Stimulated activated CD8-positive, alpha-beta memory T cell treated with anti-CD3 and anti-CD28 coated beads, Interleukin-12 subunit alpha, Interleukin-12 subunit beta, amount 100 ng/mL, for 24 hours (primary cell): Measurements from ENCODE around the gene CACNA1E.
"Not testable (repeated sequence)": the region's sequence is repeated elsewhere in the genome, so short reads cannot be mapped to it uniquely, and the experiment has no call there.

Experiments
- DNase-seq: peaks from one replicate; pipeline ENCODE4 v3.0.0-alpha.2; 2020; ENCODE audit errors: extremely low read depth

Gene CACNA1E

GRCh38 chr1:181517181-181517875, 34.0 kb downstream of the CACNA1E start:
- DNase-seq = no peak

- no peak for DNase-seq
Measured at GRCh38 chr1:181518152-181518551, 34.8 kb downstream of the CACNA1E start.

- DNase-seq = no peak
Measured at GRCh38 chr1:181522864-181523263, 39.5 kb downstream of the CACNA1E start.

- no peak for DNase-seq
Measured at GRCh38 chr1:181525104-181525721, 41.9 kb downstream of the CACNA1E start.

DNA sequence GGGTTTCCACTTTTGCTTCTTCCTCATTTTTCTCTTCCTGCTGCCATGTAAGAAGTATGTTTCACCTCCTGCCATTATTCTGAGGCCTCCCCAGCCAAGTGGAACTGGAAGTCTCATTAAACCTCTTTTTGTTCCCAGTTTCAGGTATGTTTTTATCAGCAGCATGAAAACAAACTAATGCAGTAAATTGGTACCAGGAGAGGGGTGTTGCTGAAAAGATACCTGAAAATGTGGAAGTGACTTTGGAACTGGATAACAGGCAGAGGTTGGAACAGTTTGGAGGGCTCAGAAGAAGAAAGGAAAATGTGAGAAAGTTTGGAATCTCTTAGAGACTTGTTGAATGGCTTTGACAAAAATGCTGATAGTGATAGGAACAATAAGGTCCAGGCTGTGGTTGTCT, 44.9 kb downstream of the CACNA1E start:
- not testable (repeated sequence) for DNase-seq

DNA sequence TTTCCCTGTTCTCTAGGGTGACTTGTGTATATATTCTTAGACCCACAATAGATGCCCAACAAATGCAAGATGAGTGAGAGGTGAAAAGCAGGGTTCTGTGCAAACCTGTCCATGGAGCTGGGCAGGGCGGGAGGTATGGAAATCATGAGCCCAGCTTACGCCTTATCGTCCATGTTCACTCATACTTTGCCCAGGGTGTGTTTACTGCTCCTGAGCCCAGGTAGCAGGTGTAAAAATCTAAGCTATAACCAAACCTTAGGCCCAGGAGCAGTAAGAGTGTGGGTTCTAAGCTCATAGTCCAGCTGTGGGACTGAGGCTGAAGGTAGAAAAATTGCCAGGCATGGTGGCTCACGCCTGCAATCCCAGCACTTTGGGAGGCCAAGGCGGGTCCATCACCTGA, 48.1 kb downstream of the CACNA1E start:
- no peak for DNase-seq

DNA sequence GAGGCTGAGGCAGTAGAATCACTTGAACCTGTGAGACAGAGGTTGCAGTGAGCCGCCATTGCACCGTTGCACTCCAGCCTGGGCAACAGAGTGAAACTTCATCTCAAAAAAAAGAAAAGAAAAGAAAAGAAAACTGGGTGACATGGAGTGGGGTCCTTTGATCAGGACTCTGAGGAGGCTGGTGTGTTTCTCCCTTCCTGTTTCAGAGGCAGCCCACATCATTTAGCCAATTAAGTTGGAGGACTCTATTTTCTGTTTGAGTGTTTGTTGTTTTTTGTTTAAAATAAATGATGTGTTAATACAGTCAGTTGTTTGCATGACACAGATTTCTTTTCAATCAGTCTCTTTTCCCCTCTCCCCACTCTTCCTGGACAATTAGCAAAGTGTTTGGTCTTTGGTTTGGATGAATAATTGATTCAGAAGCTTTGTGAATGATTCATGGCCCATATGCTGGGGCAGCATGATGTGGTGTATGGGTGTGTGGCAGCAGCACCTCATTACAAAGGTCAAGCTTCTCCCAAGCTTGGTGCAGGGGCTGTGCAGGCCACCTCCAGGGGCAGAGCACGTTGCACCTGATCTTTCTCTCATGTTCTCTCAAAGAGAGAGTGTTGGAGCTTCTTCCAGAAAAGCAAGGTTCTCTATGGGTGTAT, 48.8 kb downstream of the CACNA1E start:
- no peak for DNase-seq

DNA sequence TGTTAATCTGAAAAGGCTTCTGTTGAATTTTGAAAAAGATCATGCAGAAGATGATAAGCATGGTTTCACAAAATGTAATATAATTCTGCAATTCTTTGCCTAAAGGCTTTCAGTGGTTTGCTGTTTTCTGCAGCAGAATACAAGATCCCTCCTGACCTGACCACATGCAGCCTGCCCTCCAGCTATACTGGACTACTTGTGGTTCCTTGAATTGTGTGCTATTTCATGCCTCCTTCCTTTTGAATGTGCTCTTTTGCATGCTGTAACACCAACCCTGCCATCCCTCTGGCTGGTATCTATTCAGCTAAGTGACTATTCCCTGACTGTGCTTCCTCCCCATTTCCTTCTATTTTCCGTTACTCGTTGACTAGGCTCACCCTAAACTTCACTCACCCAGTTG, 55.5 kb downstream of the CACNA1E start:
- no peak for DNase-seq

DNA sequence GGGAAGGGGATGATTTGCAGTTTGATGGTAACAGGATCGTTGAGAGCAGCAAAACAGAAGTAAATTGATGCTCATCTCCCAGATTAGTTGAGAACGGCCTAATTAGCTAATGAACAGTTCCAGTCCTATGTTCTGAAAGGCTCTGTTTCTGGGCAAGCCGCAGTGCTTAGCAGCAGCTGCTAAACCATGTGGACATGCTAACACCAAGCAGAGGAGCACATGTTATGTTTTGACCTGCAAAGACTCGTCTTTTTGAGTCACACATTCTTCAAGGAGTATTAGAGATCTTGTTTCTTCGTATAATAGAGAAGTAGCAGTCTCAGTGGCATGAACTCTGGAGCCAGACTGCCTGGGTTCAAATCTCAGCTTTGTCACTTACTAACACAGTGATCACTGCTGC, 58.1 kb downstream of the CACNA1E start:
- DNase-seq = no peak

DNA sequence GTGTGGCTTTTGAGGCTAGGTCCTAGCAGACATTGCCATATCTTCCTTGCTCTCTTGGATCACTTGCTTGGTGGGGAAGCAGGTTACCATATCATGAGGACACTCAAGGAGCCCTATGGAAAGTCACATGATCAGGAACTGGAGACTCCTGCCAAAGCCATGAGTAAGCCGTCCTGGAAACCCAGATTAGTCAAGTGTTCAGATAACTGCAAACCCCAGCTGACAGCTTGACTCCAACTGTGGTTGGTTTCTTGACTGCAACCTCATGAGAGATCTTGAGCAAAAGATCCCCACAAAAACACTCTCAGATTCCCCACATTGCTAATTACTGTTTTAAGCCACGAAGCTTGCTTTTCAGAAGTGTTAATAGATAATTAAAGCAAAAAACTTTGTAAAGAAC, 58.6 kb downstream of the CACNA1E start:
- no peak for DNase-seq

GRCh38 chr1:181542406-181542805, 59.1 kb downstream of the CACNA1E start:
- not testable (repeated sequence) for DNase-seq

- DNase-seq = no peak
Measured at GRCh38 chr1:181545395-181545794, 62.1 kb downstream of the CACNA1E start.

DNA sequence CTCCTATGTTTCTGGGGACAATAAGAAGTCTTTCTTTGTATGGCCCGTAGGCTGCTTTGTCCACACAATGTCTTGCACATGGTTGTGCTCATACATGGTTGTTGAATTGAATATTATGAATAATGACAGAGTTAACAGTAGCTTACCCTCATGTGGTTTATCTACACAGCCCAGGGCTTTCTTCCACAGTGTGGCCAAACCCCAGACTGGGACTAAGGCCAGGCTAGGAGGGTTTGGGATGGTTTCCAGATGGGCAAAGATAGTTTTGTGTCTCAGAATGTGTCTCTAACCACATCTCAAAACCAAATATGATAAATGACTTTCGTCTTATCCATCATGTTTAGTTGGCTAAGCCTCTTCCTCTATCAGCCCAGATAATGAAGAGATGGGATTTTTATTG, 65.2 kb downstream of the CACNA1E start:
- DNase-seq = no peak

DNA sequence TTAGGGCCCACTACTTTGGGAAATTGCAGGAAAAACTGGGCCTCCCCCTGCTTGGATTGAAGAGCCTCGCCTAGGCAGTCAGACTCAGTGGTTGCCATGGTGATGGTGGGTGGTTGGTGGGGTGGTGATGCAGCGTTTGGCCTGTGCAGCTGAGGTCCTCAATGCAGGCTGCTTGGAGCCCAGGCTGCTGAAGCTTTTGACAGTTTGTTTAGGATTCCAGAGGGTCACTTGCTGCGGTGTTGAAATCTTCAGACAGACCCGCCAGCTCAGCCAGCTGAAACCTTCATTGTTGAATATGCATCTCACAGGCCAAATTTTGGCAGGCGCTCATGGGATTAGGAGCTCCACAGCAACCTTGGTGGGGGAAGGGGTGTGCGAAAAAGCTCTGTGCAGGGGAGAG, 67.9 kb downstream of the CACNA1E start:
- DNase-seq = no peak

DNA sequence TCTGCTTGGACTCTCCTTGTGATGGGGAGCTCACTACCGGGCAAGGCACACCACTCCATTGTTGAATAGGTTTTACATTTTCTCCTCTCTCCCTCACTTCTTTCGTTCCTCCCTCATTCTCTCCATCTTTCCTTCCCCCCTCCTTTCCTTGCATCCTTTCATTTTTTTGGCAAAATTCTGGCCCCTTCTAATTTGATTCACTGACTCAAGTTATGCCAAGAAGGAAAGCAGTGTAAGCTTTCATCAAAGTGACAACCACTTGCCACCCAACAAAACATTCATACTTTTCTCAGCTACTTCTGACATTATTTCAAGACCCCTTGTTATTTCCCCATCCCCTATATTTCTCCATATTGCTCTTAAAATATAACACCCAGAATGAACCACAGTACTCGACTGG, 68.4 kb downstream of the CACNA1E start:
- no peak for DNase-seq

- no peak for DNase-seq
Measured at GRCh38 chr1:181554465-181554864, 71.1 kb downstream of the CACNA1E start.

GRCh38 chr1:181556631-181557030, 73.3 kb downstream of the CACNA1E start:
- no peak for DNase-seq

- no peak for DNase-seq
Measured at GRCh38 chr1:181557313-181557712, 74.0 kb downstream of the CACNA1E start.

DNA sequence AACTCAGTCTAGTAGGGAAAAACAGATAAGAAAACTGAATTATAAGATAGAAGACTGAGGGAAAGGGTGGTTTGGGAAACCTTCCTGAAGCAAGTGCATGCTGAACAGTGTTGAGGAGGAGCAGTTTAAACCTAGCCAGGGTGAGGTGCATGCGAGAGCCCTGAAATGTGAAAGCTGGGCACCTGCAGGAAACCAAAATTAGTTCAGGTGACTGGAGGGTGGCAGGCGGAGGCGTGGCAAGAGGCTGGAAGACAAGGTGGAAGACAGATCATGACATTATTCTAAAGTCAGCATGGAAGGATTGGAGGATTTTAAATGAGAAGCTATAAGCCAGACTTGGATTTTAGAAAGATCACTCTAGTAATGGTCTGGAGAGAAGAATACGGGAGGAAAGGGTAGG, 75.1 kb downstream of the CACNA1E start:
- no peak for DNase-seq

- DNase-seq = no peak
Measured at GRCh38 chr1:181559142-181559541, 75.8 kb downstream of the CACNA1E start.

GRCh38 chr1:181562395-181562794, 79.1 kb downstream of the CACNA1E start:
- no peak for DNase-seq

- no peak for DNase-seq
Measured at GRCh38 chr1:181568736-181569135, 85.4 kb downstream of the CACNA1E start.

DNA sequence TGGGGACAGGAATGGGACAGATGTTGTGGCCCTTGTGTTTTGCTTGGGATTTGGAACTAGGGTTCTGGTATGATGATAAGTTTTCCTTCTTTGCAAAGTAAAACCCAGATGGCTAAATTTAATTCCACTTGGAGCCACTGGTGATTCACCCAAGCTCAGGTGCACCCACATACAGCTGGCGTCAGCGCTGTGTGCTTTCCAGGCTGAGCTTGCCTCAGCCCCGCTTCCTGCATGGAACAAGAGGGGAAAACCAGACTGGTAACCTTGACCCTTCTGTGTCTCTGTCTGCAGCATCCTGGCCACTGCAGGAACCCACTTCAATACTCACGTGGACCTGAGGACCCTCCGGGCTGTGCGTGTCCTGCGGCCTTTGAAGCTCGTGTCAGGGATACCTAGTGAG, 94.2 kb downstream of the CACNA1E start:
- DNase-seq = no peak
